K562 (cell line): ENCODE data around the gene ANKRD6.

Source experiments
- CTCF ChIP-seq, 3 experiments: IDR thresholded peaks in 2 of 3; conservative IDR thresholded peaks in 1 of 3; 2 replicates each; pipeline ENCODE4 v1.5.1; 2011 to 2012; ENCODE audit warnings: low read length in 3 of 3, mild to moderate bottlenecking in 3 of 3, control low read depth in 2 of 3, improper control_type of control experiment in 1 of 3, inconsistent platforms in 1 of 3, low read depth in 1 of 3, mixed read lengths in 1 of 3, moderate library complexity in 1 of 3; ENCODE audit not compliant: insufficient read depth in 2 of 3
- FOXP4 ChIP-seq: sonication (generic); formaldehyde crosslinking; IDR thresholded peaks from 2 replicates; pipeline ENCODE4 v1.8.0; 2022; ENCODE audit warnings: mild to moderate bottlenecking, missing genetic modification reagents, borderline replicate concordance
- HMGXB4 ChIP-seq: sonication (generic); formaldehyde crosslinking; IDR thresholded peaks from 2 replicates; pipeline ENCODE4 v1.8.1; 2023; ENCODE audit warnings: mild to moderate bottlenecking, missing genetic modification reagents
- JUNB ChIP-seq: fragments of 450-650 bp; formaldehyde crosslinking; conservative IDR thresholded peaks from 2 replicates; pipeline ENCODE4 v1.4.0; 2020; ENCODE audit warnings: mild to moderate bottlenecking
- MYC ChIP-seq, 2 experiments: fragments of 250-450 bp in 1 of 2; sonication (Bioruptor Pico) in 1 of 2; IDR thresholded peaks; 2 replicates each; pipeline versions ENCODE4 v1.5.1 to v1.6.1; 2012 to 2021; ENCODE audit warnings: low read depth in 2 of 2, borderline replicate concordance in 1 of 2, improper control_type of control experiment in 1 of 2, low read length in 1 of 2, mild to moderate bottlenecking in 1 of 2, moderate library complexity in 1 of 2
- PHF8 ChIP-seq: fragments of 200-600 bp; sonication (generic); IDR thresholded peaks from 2 replicates; pipeline ENCODE4 v1.6.1; 2012; ENCODE audit warnings: mixed run types, mild to moderate bottlenecking, inconsistent platforms, low read length, moderate library complexity, borderline replicate concordance
- SMARCA5 ChIP-seq: fragments of 450-650 bp; IDR thresholded peaks from 2 replicates; pipeline ENCODE4 v1.6.1; 2016
- SP1 ChIP-seq: sonication (generic); formaldehyde crosslinking; IDR thresholded peaks from 2 replicates; pipeline ENCODE4 v1.8.1; 2022; ENCODE audit warnings: mild to moderate bottlenecking, missing genetic modification reagents
- TFE3 ChIP-seq: fragments of 450-650 bp; formaldehyde crosslinking; IDR thresholded peaks from 2 replicates; pipeline ENCODE4 v1.4.0; 2020; ENCODE audit warnings: mild to moderate bottlenecking, mixed read lengths
- USF2 ChIP-seq: sonication (generic); formaldehyde crosslinking; IDR thresholded peaks from 2 replicates; pipeline ENCODE4 v1.5.0; 2020; ENCODE audit warnings: missing genetic modification reagents
- ZNF57 ChIP-seq: fragments of 450-650 bp; formaldehyde crosslinking; IDR thresholded peaks from 2 replicates; pipeline ENCODE4 v1.4.0; 2020; ENCODE audit warnings: mild to moderate bottlenecking, moderate library complexity

- TF ChIP-seq PHF8 (no peak), CTCF (IDR thresholded peaks at IDR 0.05 in 2 of 3, conservative IDR thresholded peaks at IDR 0.05 in 1 of 3; ENCODE audit: insufficient read depth in 2 of 3, low read depth in 1 of 3, low read length in 3 of 3) (no peak), ZNF57 (CRISPR knock-in tag) (no peak), MYC (IDR thresholded peaks at IDR 0.05; ENCODE audit: low read depth, low read length) (no peak), MYC (CRISPR knock-in tag; IDR thresholded peaks at IDR 0.05; ENCODE audit: borderline replicate concordance, low read depth) (no peak), JUNB (no peak), USF2 (no peak), HMGXB4 (CRISPR knock-in tag) (no peak), FOXP4 (CRISPR knock-in tag) (no peak), SMARCA5 (no peak), SP1 (no peak), TFE3 (no peak)
These were observed 30.2 kb upstream of the ANKRD6 start for GRCh38 chr6:89402776-89403175.
